Frontal cortex (tissue), 4 donors: ENCODE data around the gene HAUS7. TPM values are rescaled to one million over a fixed set of nuclear protein-coding genes. Genes with fewer than 3 reads are reported as not detected.

Source experiments
- DNase-seq, 2 donors: peaks; one replicate each; pipeline ENCODE4 v3.0.0; 2012; ENCODE audit warnings: low spot score in 2 of 2
- FAIRE-seq: peaks from 2 replicates; lab custom pipeline; 2012; peaks lifted over from hg19 to GRCh38; lab: Jason Lieb, UNC
- total RNA-seq: library from RNA; depleted of rRNA; stranded (reverse); fragments of >200 nt; gene quantifications from one replicate; pipeline ENCODE4 v1.2.3, GENCODE V29; 2014
- donor health status: control.
- donor health status: control.
- donor health status: control.

Gene HAUS7
- total RNA-seq, 1 donor from 2014 or later = 6.5 TPM

- no peak for FAIRE-seq
- DNase-seq = no peak
Observed at GRCh38 chrX:153459986-153460385, 10.4 kb downstream of the HAUS7 start.

- no peak for FAIRE-seq
- DNase-seq = no peak
Observed at GRCh38 chrX:153458476-153458875, 11.9 kb downstream of the HAUS7 start.

DNA sequence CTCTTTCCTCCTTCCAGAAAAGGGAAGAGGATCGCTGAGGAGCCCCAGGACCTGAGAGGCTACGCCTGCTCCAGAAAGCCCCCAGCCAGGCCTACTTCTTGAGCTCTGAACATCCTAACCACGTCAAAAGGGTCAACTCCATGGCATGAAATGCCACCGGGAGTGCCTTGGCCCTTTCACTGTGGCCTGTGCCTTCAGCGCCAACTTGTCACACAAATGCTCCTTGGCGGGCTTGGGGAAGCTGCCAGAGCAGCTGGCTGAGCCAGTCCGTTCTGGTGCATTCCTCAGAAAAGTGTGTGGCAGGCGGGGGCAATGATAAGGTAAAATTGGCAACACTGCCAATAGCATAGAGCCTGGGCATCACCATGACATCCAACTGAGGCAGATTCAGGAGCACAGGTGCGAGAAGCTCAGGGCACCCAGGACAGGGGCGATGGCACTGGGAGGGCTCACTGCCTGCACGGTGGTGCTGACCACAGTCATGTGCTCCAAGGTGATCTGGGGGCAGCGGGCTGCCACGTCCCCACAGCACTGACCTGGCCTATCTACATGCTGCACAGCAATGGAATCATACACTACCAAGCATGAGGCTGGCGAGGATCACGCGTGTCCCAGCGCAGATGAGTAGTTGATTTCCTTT is 12.4 kb downstream of the HAUS7 start:
- no peak for DNase-seq
- FAIRE-seq = no peak

DNA sequence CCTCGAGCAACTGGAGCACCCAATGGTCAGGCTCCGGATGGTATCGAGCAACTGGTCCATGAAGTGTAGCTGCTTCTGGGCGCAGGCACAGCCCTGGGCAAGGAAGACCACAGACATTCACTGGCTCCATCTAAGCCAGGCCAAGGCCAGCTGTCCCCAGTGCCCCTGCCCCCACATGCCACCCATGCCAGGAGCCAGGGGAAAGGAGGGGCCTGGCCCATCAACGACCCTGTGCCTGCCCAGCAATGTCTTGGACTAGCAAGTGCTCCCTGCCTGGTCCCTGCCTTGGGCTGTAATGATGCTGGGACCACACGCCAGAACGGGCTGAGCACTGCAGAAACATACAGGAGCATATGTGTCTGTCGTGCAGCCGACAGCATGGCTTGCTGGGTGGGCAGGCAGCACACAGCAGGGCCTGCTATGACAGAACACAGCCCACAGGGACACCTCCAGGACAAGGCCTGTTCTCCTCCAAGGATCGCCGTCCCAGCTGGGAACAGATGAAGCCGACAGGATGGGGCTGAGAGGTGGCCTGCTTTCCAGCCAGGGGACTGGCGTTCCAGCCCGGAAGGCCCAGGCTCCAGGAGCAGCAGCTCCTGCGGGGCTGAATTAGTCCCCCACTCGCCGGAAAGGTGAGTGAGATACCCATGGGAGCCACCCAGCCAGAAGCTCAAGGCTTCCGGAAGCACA is 13.1 kb downstream of the HAUS7 start:
- DNase-seq (no peak), FAIRE-seq (no peak)

- FAIRE-seq (no peak), DNase-seq (no peak)
Observed at GRCh38 chrX:153456704-153457103, 13.7 kb downstream of the HAUS7 start.

DNA sequence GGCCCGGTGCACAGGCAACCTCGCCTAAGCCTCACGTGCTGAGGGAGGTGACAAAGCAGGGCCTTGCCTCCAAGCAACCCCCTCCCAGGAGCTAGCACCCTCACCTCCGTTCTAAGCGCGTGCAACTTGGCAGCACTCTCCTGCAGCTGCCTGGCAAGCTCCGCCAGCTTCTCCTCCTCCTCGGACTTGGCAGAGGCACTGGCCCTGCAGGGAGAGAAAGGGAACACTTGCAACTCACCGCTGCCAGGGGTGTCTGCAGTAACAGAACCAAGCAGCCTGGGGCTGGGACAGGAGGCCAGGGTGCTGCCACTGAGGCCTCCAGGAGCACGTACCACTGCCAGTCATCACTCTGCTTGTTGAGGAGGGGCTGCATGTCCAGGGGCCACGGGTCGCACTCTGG is 14.2 kb downstream of the HAUS7 start:
- DNase-seq = peak in 1 of 2 donors; percentile 50
- no peak for FAIRE-seq

- no peak for FAIRE-seq
- DNase-seq = no peak
Observed at GRCh38 chrX:153455571-153455970, 14.8 kb downstream of the HAUS7 start.

DNA sequence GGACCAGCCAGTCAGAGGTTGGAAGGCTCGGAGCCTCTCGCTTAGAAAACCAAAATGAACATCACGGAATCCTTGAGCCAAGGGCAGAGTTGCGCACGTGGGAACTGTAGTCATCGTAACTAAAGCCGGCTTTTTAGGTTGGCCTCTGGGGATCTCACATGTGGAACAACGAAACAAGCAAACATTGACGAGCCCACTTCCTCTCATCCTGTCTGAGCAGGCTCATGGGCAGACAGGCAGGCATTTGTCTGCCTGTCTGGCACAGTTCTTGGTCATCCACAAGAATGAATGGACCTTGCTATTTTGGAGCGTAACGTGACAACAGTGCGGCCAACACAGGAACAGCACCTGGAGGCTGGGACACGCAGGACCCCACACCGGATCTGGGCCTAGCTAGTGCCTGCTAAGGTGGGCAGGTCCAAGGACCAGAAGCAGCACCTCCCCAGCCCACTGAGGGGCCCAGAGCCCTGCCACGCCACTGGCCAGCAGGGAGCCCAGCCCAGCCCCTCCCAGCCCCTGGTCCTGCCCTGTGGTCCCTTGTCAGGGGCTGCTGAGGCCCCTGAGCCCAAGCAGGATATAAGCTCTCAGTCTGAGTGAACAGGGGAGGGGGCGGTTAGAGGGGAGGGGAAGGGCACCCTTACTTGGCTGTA is 15.3 kb downstream of the HAUS7 start:
- FAIRE-seq = no peak
- no peak for DNase-seq

DNA sequence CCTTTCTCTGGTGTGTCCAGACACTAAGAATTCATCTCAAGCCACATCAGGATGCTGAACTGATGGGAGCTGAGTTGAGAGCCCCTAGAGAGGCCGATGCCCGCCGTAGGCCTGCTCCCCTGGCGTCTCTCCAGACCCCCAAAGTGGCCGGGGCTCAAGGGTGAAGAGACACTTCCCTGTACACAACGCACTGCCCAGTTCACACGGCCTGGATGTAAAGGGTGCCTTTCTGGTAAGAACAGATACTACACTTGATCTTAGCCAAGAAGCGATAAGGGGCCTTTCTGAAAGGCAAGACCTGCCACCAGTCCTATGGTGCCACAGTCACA is 19.5 kb downstream of the HAUS7 start:
- DNase-seq = no peak
- FAIRE-seq = no peak

GRCh38 chrX:153450114-153450948 is 20.0 kb downstream of the HAUS7 start:
- FAIRE-seq = no peak
- no peak for DNase-seq

- DNase-seq (no peak), FAIRE-seq (no peak)
Observed at GRCh38 chrX:153449368-153450113, 20.8 kb downstream of the HAUS7 start.

GRCh38 chrX:153448556-153449367 is 21.6 kb downstream of the HAUS7 start:
- FAIRE-seq (no peak), DNase-seq (no peak)

DNA sequence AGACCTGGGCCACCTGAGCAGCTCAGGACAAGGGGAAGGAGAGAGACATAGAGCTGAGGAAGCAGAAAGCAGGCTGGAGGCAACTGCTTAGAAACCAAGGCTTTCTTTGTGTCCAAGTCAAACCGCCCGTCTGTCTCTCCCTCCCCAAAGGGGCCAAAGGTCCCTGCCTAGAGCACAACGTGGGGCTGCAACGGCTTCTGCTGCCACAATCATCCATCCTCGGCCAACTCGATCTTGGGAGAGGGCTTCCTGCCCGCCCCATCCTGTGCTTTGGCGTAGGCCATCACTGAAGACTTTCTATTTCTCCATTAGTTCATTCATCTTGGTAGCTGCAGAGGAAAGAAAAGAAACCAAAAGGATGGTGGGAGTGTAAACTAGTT is 22.8 kb downstream of the HAUS7 start:
- DNase-seq = no peak
- FAIRE-seq = no peak

DNA sequence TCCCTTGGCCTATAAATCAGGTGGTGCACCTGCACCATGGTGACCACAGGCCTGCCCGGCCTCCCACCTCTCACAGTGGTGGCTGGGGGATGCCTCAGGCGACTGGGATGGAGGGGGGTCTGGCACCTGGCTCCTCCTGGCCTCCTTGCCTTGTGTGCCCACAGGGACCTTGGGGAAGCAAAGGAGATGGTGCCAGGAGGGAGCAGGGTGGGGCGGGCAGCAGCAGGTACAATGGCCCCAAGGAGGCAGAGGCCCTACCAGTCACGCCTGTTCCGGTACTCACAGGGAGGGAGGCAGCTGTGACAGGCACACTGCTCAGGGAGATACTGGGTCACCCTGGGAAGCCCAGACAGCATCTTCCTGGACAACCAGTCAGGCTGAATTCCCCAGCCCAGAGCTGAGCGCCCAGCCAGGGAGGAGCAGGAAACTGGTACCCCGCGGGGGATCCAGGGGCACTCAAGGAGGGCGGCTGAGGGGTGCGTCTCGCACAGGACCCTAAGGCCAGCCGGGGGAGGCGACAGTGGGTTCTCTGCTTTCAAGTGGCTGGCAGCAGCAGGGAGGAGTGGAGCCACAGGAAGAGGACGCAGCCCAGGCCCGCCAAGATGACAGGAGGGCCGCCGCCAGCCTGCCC is 23.3 kb downstream of the HAUS7 start:
- no peak for DNase-seq
- no peak for FAIRE-seq

DNA sequence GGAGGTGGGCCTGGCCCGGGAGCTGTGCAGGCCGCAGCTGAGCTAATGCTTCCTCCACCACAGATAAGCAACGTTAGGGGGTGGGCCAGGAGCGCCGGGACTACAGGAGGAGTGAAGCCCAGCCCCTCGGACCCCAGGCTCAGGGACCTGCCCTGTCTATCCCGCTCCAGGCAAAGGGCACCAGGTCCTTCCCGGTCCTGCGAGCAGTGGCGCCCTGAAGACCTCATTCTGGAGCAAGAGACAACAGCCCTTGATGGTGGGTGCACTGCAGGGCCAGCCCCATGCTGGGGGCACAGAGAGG is 23.8 kb downstream of the HAUS7 start:
- DNase-seq (no peak), FAIRE-seq (no peak)

DNA sequence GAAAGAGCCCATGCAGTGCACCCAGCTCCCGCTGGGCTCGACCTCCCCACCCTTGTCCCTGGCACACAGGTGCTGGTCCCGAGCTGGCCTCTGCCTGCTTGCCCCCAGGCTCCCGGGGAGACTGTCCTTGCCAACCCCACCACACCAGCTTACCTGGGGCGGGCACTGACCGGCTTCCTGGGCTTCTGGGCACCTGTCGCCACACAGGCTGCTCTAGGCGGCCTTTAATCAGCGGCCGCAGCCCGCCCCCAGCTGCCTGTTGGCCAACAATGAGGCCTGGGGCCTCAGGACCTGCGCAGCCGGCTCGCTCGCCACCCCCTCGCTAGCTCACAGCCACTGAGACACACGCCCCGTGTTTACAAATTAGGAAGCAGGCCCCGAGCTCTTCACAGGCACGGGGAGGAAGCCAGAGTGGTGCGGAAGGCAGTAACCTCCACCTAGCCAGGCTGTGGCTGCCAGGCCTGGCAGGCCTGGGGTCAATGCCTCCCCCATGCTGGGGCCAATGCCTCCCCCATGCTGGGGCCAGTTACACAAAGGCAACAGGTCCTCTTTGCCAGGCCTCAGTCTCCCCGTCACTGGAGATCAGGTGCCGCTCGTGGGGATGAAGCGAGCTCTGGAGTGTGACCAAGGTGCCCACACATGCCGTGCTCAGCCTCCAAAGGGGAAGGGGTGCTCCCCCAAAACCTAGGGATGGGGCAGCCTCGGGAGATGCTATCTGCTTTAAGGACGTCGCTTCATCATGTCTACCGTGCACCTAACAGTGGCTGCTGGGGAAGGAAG is 24.3 kb downstream of the HAUS7 start, which contains the start of gene TREX2:
TSS of gene TREX2 (minus strand) at position 201 of the 780 bp plus-strand sequence. CDS start 626 bp downstream, outside the sequence.
- FAIRE-seq (no peak), DNase-seq (no peak)

- FAIRE-seq (no peak), DNase-seq (no peak)
Observed at GRCh38 chrX:153445106-153445855, 25.1 kb downstream of the HAUS7 start.
